Thoracic aorta (tissue), 2 donors: ENCODE data around the gene NQO1. TPM values are rescaled to one million over a fixed set of nuclear protein-coding genes. Genes with fewer than 3 reads are reported as not detected.

ENCODE experiments used
- ATAC-seq: fragments of 150-250 bp; one replicate; pipeline ENCODE4 v1.8.0; 2017; ENCODE audit warnings: low read depth; ENCODE audit not compliant: insufficient number of reproducible peaks, low FRiP score
- DNase-seq: peaks from one replicate; pipeline ENCODE4 v3.0.0-alpha.2; 2020; ENCODE audit warnings: low spot score
- H3K27ac ChIP-seq, 2 donors: fragments of 200-600 bp; sonication (generic); 1 replicate in 1 of 2; 2 replicates in 1 of 2; pipeline ENCODE4 v1.5.1; 2016; ENCODE audit warnings: mild to moderate bottlenecking in 2 of 2, moderate library complexity in 2 of 2
- H3K27me3 ChIP-seq: fragments of 200-600 bp; sonication (generic); replicated peaks from 2 replicates; pipeline ENCODE4 v1.6.0; 2016; ENCODE audit warnings: mild to moderate bottlenecking; ENCODE audit not compliant: insufficient read depth
- H3K36me3 ChIP-seq: fragments of 200-600 bp; sonication (generic); one replicate; pipeline ENCODE4 v1.5.1; 2016
- H3K4me1 ChIP-seq, 2 donors: fragments of 200-600 bp; sonication (generic); 1 replicate in 1 of 2; 2 replicates in 1 of 2; pipeline versions ENCODE4 v1.5.1 to v1.6.0; 2016; ENCODE audit warnings: low read depth in 2 of 2, mild to moderate bottlenecking in 1 of 2; ENCODE audit not compliant: control insufficient read depth in 1 of 2
- H3K4me3 ChIP-seq: fragments of 200-600 bp; sonication (generic); 2 replicates; pipeline ENCODE4 v1.5.1; 2016; ENCODE audit warnings: mild to moderate bottlenecking
- H3K9me3 ChIP-seq: fragments of 200-600 bp; sonication (generic); 2 replicates; pipeline ENCODE4 v1.5.1; 2016
- CTCF ChIP-seq: fragments of 200-600 bp; sonication (generic); IDR thresholded peaks from one replicate; pipeline ENCODE4 v1.5.1; 2019; ENCODE audit warnings: antibody characterized with exemption
- total RNA-seq, 2 donors: library from RNA; depleted of rRNA; stranded (reverse); fragments of >200 nt; gene quantifications; one replicate each; pipeline versions ENCODE4 v1.1.0 to v1.2.3, GENCODE V29; 2016

NQO1 gene
- total RNA-seq, 2 donors from 2014 or later: 40.2 to 115 TPM

GRCh38 chr16:69709456-69710084 is 16.8 kb downstream of the NQO1 start:
- Histone ChIP-seq H3K36me3 (peaks cover 21% of the 10 kb centered on the region), H3K9me3 (no peaks in the 10 kb centered on the region), H3K27ac (peak overlapping the region in 1 of 2 donors; percentile 66), H3K4me3 (no peak overlapping the region), H3K4me1 (peaks cover 0 to 14% of the 10 kb centered on the region in 2 donors), H3K27me3 (no peaks in the 10 kb centered on the region)
- DNase-seq: no peak
- peak; percentile 73 for TF ChIP-seq CTCF
- no peak for ATAC-seq

GRCh38 chr16:69707920-69708683 is 18.3 kb downstream of the NQO1 start:
- Histone ChIP-seq H3K9me3 (no peaks in the 10 kb centered on the region), H3K4me1 (peaks cover 0 to 14% of the 10 kb centered on the region in 2 donors), H3K4me3 (no peak overlapping the region), H3K36me3 (peaks cover 9% of the 10 kb centered on the region), H3K27me3 (no peaks in the 10 kb centered on the region), H3K27ac (no peak overlapping the region)
- DNase-seq (no peak), ATAC-seq (no peak)
- TF ChIP-seq CTCF: no peak

GRCh38 chr16:69706975-69707340 is 19.4 kb downstream of the NQO1 start:
- Histone ChIP-seq H3K27ac (no peak overlapping the region), H3K27me3 (no peaks in the 10 kb centered on the region), H3K36me3 (peaks cover 10% of the 10 kb centered on the region), H3K4me3 (no peak overlapping the region), H3K4me1 (peaks cover 0 to 10% of the 10 kb centered on the region in 2 donors), H3K9me3 (no peaks in the 10 kb centered on the region)
- TF ChIP-seq CTCF: no peak
- no peak for ATAC-seq
- no peak for DNase-seq

DNA sequence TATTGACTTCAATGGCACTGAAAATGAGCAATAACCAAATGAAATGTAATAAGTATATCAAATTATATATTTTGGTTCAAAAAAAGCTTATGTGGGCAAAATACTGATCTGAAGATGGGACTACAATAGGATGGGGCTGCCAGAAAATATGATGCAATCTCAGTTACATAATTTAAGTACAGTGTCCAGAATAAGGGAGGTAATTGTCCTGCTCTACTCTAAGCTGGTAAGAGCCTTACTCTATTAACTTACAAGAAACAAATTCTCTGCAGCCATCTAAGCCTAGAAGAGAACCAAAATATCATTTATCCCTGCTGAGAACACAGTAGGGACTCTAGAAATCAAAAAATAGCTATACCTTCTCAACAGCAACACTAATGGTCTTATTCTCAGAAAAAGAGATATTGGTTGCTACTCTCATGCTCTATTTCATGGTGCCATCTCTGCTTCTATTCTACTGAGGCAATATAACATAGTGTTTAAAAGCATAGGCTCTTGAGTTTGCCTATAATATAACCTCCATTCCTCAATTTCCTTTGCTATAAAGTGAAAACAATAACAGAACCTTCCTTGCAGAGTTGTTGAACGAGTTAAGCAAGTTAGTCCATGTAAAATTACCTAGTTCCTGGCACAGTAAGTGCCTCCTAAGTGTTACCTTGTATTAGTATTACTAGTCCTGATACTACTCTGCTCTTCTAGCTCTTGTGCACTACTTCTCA is 19.9 kb downstream of the NQO1 start:
- Histone ChIP-seq H3K27me3 (no peaks in the 10 kb centered on the region), H3K9me3 (no peaks in the 10 kb centered on the region), H3K4me1 (peaks cover 0 to 4% of the 10 kb centered on the region in 2 donors), H3K36me3 (peaks cover 10% of the 10 kb centered on the region), H3K27ac (no peak overlapping the region), H3K4me3 (no peak overlapping the region)
- no peak for ATAC-seq
- TF ChIP-seq CTCF: no peak
- no peak for DNase-seq

- no peaks in the 10 kb centered on the region for H3K4me1 ChIP-seq
- no peak for ATAC-seq
- H3K9me3 ChIP-seq: no peaks in the 10 kb centered on the region
- no peak for DNase-seq
- H3K27ac ChIP-seq: no peak overlapping the region
- no peak overlapping the region for H3K4me3 ChIP-seq
- H3K27me3 ChIP-seq: no peaks in the 10 kb centered on the region
- peaks cover 10% of the 10 kb centered on the region for H3K36me3 ChIP-seq
- no peak for TF ChIP-seq CTCF
Measured at GRCh38 chr16:69703638-69704037, 22.7 kb downstream of the NQO1 start.
